ENCODE results near the gene TBC1D2. TPM values are rescaled to one million over a fixed set of nuclear protein-coding genes. Genes with fewer than 3 reads are reported as not detected.

Gene TBC1D2
- total RNA-seq, 3 donors from 2014 or later (not counting 1 experiment from before 2014, with no cell fraction given), result 5.0 to 8.9 (median 7.0) TPM

DNA sequence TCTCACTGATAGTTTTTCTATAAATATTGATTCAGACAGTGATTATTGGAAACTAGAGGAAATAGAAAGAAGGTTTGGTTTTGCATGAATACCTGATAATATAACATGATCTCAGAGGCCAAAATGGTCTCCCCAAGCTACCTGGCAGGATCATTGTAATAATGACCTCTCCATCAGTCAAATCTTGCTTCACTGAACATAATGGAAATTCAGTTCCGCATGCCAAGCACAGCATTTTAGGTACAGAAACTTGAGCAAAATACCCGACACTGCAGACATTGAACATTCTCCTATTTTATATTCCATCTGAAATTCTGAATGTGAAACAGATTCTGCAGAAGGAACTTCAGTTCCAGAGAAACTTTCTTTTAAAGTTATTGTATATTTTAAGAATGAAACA is 9.1 kb upstream of the TBC1D2 start:
- Histone ChIP-seq H3K27ac (ENCODE audit: low read length) (no peak overlapping the region), H3K4me3 (ENCODE audit: low read length) (no peak overlapping the region), H3K27me3 (ENCODE audit: control insufficient read depth, insufficient read depth, low read length) (no peaks in the 10 kb centered on the region), H3K9me3 (ENCODE audit: control insufficient read depth, insufficient read depth, low read length) (no peaks in the 10 kb centered on the region), H3K4me1 (ENCODE audit: control insufficient read depth, insufficient read depth, low read length) (no peaks in the 10 kb centered on the region), H3K36me3 (ENCODE audit: control insufficient read depth, insufficient read depth, low read length) (no peaks in the 10 kb centered on the region)
- Mint-ChIP-seq H3K27ac (no peak overlapping the region), H3K36me3 (no peaks in the 10 kb centered on the region), H3K4me1 (no peaks in the 10 kb centered on the region), H3K27me3 (ENCODE audit: low read depth in 2 of 2) (peaks cover 8 to 14% of the 10 kb centered on the region in 2 donors), H3K9me3 (no peaks in the 10 kb centered on the region), H3K4me3 (no peak overlapping the region)
- ATAC-seq (no peak), DNase-seq (no peak)
- intact Hi-C loops (cut with micrococcal nuclease), result loop anchor here (5.0 kb wide), 1 partner anchor 552 kb away; no protein-coding TSS in a partner anchor
- TF ChIP-seq, protein P1, sequence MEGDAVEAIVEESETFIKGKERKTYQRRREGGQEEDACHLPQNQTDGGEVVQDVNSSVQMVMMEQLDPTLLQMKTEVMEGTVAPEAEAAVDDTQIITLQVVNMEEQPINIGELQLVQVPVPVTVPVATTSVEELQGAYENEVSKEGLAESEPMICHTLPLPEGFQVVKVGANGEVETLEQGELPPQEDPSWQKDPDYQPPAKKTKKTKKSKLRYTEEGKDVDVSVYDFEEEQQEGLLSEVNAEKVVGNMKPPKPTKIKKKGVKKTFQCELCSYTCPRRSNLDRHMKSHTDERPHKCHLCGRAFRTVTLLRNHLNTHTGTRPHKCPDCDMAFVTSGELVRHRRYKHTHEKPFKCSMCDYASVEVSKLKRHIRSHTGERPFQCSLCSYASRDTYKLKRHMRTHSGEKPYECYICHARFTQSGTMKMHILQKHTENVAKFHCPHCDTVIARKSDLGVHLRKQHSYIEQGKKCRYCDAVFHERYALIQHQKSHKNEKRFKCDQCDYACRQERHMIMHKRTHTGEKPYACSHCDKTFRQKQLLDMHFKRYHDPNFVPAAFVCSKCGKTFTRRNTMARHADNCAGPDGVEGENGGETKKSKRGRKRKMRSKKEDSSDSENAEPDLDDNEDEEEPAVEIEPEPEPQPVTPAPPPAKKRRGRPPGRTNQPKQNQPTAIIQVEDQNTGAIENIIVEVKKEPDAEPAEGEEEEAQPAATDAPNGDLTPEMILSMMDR (IDR thresholded peaks at IDR 0.05), result no peak
- WGBS (ENCODE audit: insufficient coverage), result 72% methylated on average over 2 of the region's 2 CpGs

DNA sequence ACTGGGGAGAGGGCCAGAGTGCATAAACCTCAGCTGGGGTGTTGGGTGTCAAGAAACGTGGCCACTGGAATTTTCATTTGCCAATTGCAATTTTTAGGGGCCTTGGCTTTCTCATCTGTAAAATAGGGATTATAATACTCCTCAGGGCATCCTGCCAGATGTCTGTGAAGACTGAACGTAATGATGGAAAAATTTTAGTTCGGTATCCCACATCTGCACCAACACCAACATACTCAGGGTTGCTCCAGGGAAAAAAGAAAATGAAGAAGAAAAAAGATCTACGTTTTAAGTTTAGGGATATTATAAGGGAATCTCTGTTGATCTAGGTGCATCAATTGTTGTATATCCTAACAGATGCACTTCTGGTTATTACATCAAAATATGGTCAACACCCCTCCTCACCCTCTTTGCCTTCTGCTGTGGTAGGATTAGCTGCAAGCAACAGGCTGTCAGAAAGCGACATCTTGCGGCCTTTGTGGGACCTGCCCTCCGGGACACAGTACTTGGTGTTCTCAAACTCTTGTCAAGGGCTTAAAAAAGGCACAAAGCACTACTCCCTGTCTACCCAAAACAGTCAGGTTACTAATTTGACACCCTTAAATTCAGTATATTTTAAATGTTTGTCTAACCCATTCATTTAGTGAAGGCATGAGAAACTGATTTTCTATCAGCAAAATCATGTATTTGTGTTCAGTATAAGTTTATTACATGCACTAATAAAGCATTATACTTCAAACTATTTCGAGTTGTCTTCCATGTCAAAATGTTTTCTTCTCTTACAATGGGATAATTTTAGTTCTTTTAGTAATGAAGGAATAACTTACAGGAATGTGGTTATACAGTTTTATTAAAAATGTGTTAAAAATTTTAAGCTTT is 8.3 kb upstream of the TBC1D2 start:
- Mint-ChIP-seq H3K27ac (no peak overlapping the region), H3K27me3 (ENCODE audit: low read depth in 2 of 2) (peaks cover under 1 to 12% of the 10 kb centered on the region in 2 donors), H3K36me3 (no peaks in the 10 kb centered on the region), H3K4me1 (no peaks in the 10 kb centered on the region), H3K9me3 (no peaks in the 10 kb centered on the region), H3K4me3 (no peak overlapping the region)
- ATAC-seq (peak; percentile 93 to 100 (median 100)), DNase-seq (peak; percentile 67 to 90)
- Histone ChIP-seq H3K27ac (ENCODE audit: low read length) (no peak overlapping the region), H3K9me3 (ENCODE audit: control insufficient read depth, insufficient read depth, low read length) (no peaks in the 10 kb centered on the region), H3K4me3 (ENCODE audit: low read length) (no peak overlapping the region), H3K4me1 (ENCODE audit: control insufficient read depth, insufficient read depth, low read length) (no peaks in the 10 kb centered on the region), H3K36me3 (ENCODE audit: control insufficient read depth, insufficient read depth, low read length) (no peaks in the 10 kb centered on the region), H3K27me3 (ENCODE audit: control insufficient read depth, insufficient read depth, low read length) (no peaks in the 10 kb centered on the region)
- WGBS (ENCODE audit: insufficient coverage), result 0% methylated on average over 3 of the region's 8 CpGs
- TF ChIP-seq, protein P1 (IDR thresholded peaks at IDR 0.05), result peak; percentile 94
- intact Hi-C loops (cut with micrococcal nuclease), result loop anchor here (1.0 to 5.0 kb wide), 4 partner anchors 58 to 551 kb away; partner anchors contain the start of gene TRMO

DNA sequence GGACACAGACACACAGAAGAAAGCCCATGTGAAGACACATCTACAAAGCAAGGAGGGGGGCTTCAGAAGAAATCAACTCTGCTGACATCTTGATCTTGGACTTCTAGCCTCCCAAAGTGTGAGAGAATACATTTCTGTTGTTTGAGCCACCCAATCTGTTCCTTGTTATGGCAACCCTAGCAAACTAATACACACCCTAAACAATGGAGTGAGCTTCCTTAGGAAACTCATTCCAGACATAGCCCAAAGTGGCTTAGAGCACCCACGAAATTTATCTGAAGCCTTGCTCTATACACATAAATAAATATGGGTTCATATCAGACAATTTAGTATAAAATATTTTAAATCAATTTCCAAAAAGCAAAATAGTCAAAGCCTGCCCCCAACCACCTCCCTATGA is 7.6 kb upstream of the TBC1D2 start:
- Mint-ChIP-seq H3K27ac (no peak overlapping the region), H3K4me1 (no peaks in the 10 kb centered on the region), H3K36me3 (no peaks in the 10 kb centered on the region), H3K9me3 (no peaks in the 10 kb centered on the region), H3K27me3 (ENCODE audit: low read depth in 2 of 2) (peaks cover 0 to 8% of the 10 kb centered on the region in 2 donors), H3K4me3 (no peak overlapping the region)
- intact Hi-C loops (cut with micrococcal nuclease), result loop anchor here (1.0 to 5.0 kb wide), 4 partner anchors 58 to 551 kb away; partner anchors contain the start of gene TRMO
- Histone ChIP-seq H3K4me1 (ENCODE audit: control insufficient read depth, insufficient read depth, low read length) (no peaks in the 10 kb centered on the region), H3K4me3 (ENCODE audit: low read length) (no peak overlapping the region), H3K9me3 (ENCODE audit: control insufficient read depth, insufficient read depth, low read length) (no peaks in the 10 kb centered on the region), H3K36me3 (ENCODE audit: control insufficient read depth, insufficient read depth, low read length) (no peaks in the 10 kb centered on the region), H3K27ac (ENCODE audit: low read length) (no peak overlapping the region), H3K27me3 (ENCODE audit: control insufficient read depth, insufficient read depth, low read length) (no peaks in the 10 kb centered on the region)
- DNase-seq (no peak), ATAC-seq (no peak)
- WGBS (ENCODE audit: insufficient coverage), result no CpG with 5 or more reads among the region's 1 CpG
- TF ChIP-seq, protein P1 (IDR thresholded peaks at IDR 0.05), result no peak
